GM12872 (cell line): ENCODE measurements around the gene CAPN13.

Source experiments
- CTCF ChIP-seq: IDR thresholded peaks from 3 replicates; pipeline ENCODE4 v1.5.1; 2011; ENCODE audit warnings: low read depth, mild to moderate bottlenecking, low read length, moderate library complexity; ENCODE audit not compliant: insufficient read depth

CAPN13 gene

GRCh38 chr2:30721668-30722647, 85.3 kb downstream of the CAPN13 start:
- no peak for TF ChIP-seq CTCF

- TF ChIP-seq CTCF, result no peak
Measured at GRCh38 chr2:30721241-30721640, 86.0 kb downstream of the CAPN13 start.

GRCh38 chr2:30717081-30717650, 90.1 kb downstream of the CAPN13 start:
- TF ChIP-seq CTCF, result no peak

GRCh38 chr2:30716123-30716900, 90.9 kb downstream of the CAPN13 start:
- TF ChIP-seq CTCF, result no peak

GRCh38 chr2:30714811-30715709, 92.2 kb downstream of the CAPN13 start:
- TF ChIP-seq CTCF, result no peak

GRCh38 chr2:30713698-30714097, 93.5 kb downstream of the CAPN13 start:
- TF ChIP-seq CTCF, result no peak
